Immature natural killer cell (primary cell): ENCODE measurements around the gene KCND2. TPM values are rescaled to one million over a fixed set of nuclear protein-coding genes. Genes with fewer than 3 reads are reported as not detected.

Source experiments
- DNase-seq, 3 donors: peaks; one replicate each; pipeline ENCODE4 v3.0.0; 2022; ENCODE audit warnings: mixed read lengths in 1 of 3
- H3K27ac Mint-ChIP-seq, 6 donors: one replicate each; pipeline ENCODE4 v1.8.0; 2020; ENCODE audit warnings: mixed read lengths in 6 of 6, mild to moderate bottlenecking in 5 of 6, inconsistent platforms in 4 of 6, moderate library complexity in 3 of 6
- H3K27me3 Mint-ChIP-seq, 3 donors: one replicate each; pipeline ENCODE4 v1.8.0; 2020 to 2021; ENCODE audit warnings: low read depth in 3 of 3, mild to moderate bottlenecking in 3 of 3, mixed read lengths in 3 of 3, moderate library complexity in 3 of 3, inconsistent platforms in 1 of 3
- H3K36me3 Mint-ChIP-seq, 3 donors: one replicate each; pipeline ENCODE4 v1.8.0; 2020; ENCODE audit warnings: mixed read lengths in 3 of 3, inconsistent platforms in 2 of 3, mild to moderate bottlenecking in 2 of 3
- H3K4me1 Mint-ChIP-seq, 2 donors: one replicate each; pipeline ENCODE4 v1.8.0; 2020; ENCODE audit warnings: inconsistent platforms in 2 of 2, mild to moderate bottlenecking in 2 of 2, mixed read lengths in 2 of 2, moderate library complexity in 1 of 2
- H3K4me3 Mint-ChIP-seq, 5 donors: one replicate each; pipeline ENCODE4 v1.8.0; 2020; ENCODE audit warnings: mild to moderate bottlenecking in 5 of 5, mixed read lengths in 5 of 5, inconsistent platforms in 3 of 5, moderate library complexity in 3 of 5
- H3K9me3 Mint-ChIP-seq, 6 donors: one replicate each; pipeline ENCODE4 v1.8.0; 2020; ENCODE audit warnings: mild to moderate bottlenecking in 6 of 6, mixed read lengths in 6 of 6, inconsistent platforms in 4 of 6, moderate library complexity in 3 of 6
- polyA plus RNA-seq, 3 donors: library from polyadenylated mRNA; unstranded; fragments of 300-500 nt; fragmentation: Illumina TruSeq; gene quantifications; one replicate each; pipeline ENCODE4 v1.2.3, GENCODE V29; 2021

Gene KCND2
- polyA plus RNA-seq, 3 donors from 2014 or later, result not detected

- Mint-ChIP-seq H3K4me3 (no peak overlapping the region), H3K36me3 (peaks cover 0 to 3% (median 0%) of the 10 kb centered on the region in 3 donors), H3K9me3 (peaks cover 15 to 55% (median 31%) of the 10 kb centered on the region in 6 donors), H3K27ac (no peak overlapping the region), H3K4me1 (no peaks in the 10 kb centered on the region), H3K27me3 (no peaks in the 10 kb centered on the region)
- no peak for DNase-seq
These were observed 179.7 kb downstream of the KCND2 start for GRCh38 chr7:120452665-120453064.

GRCh38 chr7:120456699-120457098 is 183.7 kb downstream of the KCND2 start:
- no peaks in the 10 kb centered on the region for H3K4me1 Mint-ChIP-seq
- peaks cover 0 to 2% (median 0%) of the 10 kb centered on the region in 3 donors for H3K27me3 Mint-ChIP-seq
- peaks cover 14 to 54% (median 28%) of the 10 kb centered on the region in 6 donors for H3K9me3 Mint-ChIP-seq
- no peak overlapping the region for H3K4me3 Mint-ChIP-seq
- no peak for DNase-seq
- peaks cover 0 to 3% (median 0%) of the 10 kb centered on the region in 3 donors for H3K36me3 Mint-ChIP-seq
- no peak overlapping the region for H3K27ac Mint-ChIP-seq

- DNase-seq, result no peak
- Mint-ChIP-seq H3K4me3 (no peak overlapping the region), H3K27ac (no peak overlapping the region), H3K36me3 (no peaks in the 10 kb centered on the region), H3K9me3 (peaks cover 11 to 43% (median 15%) of the 10 kb centered on the region in 6 donors), H3K27me3 (peaks cover 0 to 2% (median 2%) of the 10 kb centered on the region in 3 donors), H3K4me1 (no peaks in the 10 kb centered on the region)
These were observed 188.0 kb downstream of the KCND2 start for GRCh38 chr7:120460949-120461348.

- Mint-ChIP-seq H3K36me3 (no peaks in the 10 kb centered on the region), H3K4me1 (no peaks in the 10 kb centered on the region), H3K9me3 (peaks cover 7 to 41% (median 12%) of the 10 kb centered on the region in 6 donors), H3K27me3 (peaks cover 0 to 2% (median 2%) of the 10 kb centered on the region in 3 donors), H3K4me3 (no peak overlapping the region), H3K27ac (no peak overlapping the region)
- no peak for DNase-seq
These were observed 190.0 kb downstream of the KCND2 start for GRCh38 chr7:120462991-120463390.

GRCh38 chr7:120464104-120464503 is 191.1 kb downstream of the KCND2 start:
- H3K4me1 Mint-ChIP-seq, result no peaks in the 10 kb centered on the region
- H3K27me3 Mint-ChIP-seq, result peaks cover 0 to 2% (median under 1%) of the 10 kb centered on the region in 3 donors
- DNase-seq, result no peak
- no peak overlapping the region for H3K4me3 Mint-ChIP-seq
- no peak overlapping the region for H3K27ac Mint-ChIP-seq
- no peaks in the 10 kb centered on the region for H3K36me3 Mint-ChIP-seq
- peaks cover 6 to 34% (median 11%) of the 10 kb centered on the region in 6 donors for H3K9me3 Mint-ChIP-seq

- Mint-ChIP-seq H3K27ac (no peak overlapping the region), H3K9me3 (peaks cover 3 to 35% (median 9%) of the 10 kb centered on the region in 6 donors), H3K36me3 (no peaks in the 10 kb centered on the region), H3K4me1 (no peaks in the 10 kb centered on the region), H3K27me3 (peaks cover 0 to 3% (median 0%) of the 10 kb centered on the region in 3 donors), H3K4me3 (no peak overlapping the region)
- no peak for DNase-seq
These were observed 194.7 kb downstream of the KCND2 start for GRCh38 chr7:120467676-120468075.

- H3K36me3 Mint-ChIP-seq, result no peaks in the 10 kb centered on the region
- peaks cover 0 to 4% (median 0%) of the 10 kb centered on the region in 3 donors for H3K27me3 Mint-ChIP-seq
- no peak for DNase-seq
- no peaks in the 10 kb centered on the region for H3K4me1 Mint-ChIP-seq
- no peak overlapping the region for H3K4me3 Mint-ChIP-seq
- H3K9me3 Mint-ChIP-seq, result peaks cover 3 to 34% (median 9%) of the 10 kb centered on the region in 6 donors
- H3K27ac Mint-ChIP-seq, result no peak overlapping the region
These were observed 195.6 kb downstream of the KCND2 start for GRCh38 chr7:120468611-120469010.

GRCh38 chr7:120472892-120473291 is 199.9 kb downstream of the KCND2 start:
- no peaks in the 10 kb centered on the region for H3K36me3 Mint-ChIP-seq
- H3K27ac Mint-ChIP-seq, result no peak overlapping the region
- no peak for DNase-seq
- peaks cover 0 to 3% (median 0%) of the 10 kb centered on the region in 3 donors for H3K27me3 Mint-ChIP-seq
- H3K9me3 Mint-ChIP-seq, result peaks cover 0 to 24% (median 2%) of the 10 kb centered on the region in 6 donors
- H3K4me3 Mint-ChIP-seq, result no peak overlapping the region
- H3K4me1 Mint-ChIP-seq, result no peaks in the 10 kb centered on the region

- Mint-ChIP-seq H3K36me3 (no peaks in the 10 kb centered on the region), H3K4me1 (no peaks in the 10 kb centered on the region), H3K27me3 (peaks cover 0 to 3% (median 0%) of the 10 kb centered on the region in 3 donors), H3K9me3 (peaks cover 0 to 27% (median 2%) of the 10 kb centered on the region in 6 donors), H3K27ac (no peak overlapping the region), H3K4me3 (no peak overlapping the region)
- no peak for DNase-seq
These were observed 200.4 kb downstream of the KCND2 start for GRCh38 chr7:120473352-120473751.

- H3K36me3 Mint-ChIP-seq, result no peaks in the 10 kb centered on the region
- peaks cover 0 to 3% (median 0%) of the 10 kb centered on the region in 3 donors for H3K27me3 Mint-ChIP-seq
- no peak overlapping the region for H3K27ac Mint-ChIP-seq
- H3K9me3 Mint-ChIP-seq, result peaks cover 0 to 31% (median 0%) of the 10 kb centered on the region in 6 donors
- no peak overlapping the region for H3K4me3 Mint-ChIP-seq
- H3K4me1 Mint-ChIP-seq, result no peaks in the 10 kb centered on the region
- no peak for DNase-seq
These were observed 203.0 kb downstream of the KCND2 start for GRCh38 chr7:120475994-120476393.

GRCh38 chr7:120480472-120480871 is 207.5 kb downstream of the KCND2 start:
- peaks cover 0 to 42% (median 6%) of the 10 kb centered on the region in 6 donors for H3K9me3 Mint-ChIP-seq
- DNase-seq, result no peak
- no peaks in the 10 kb centered on the region for H3K4me1 Mint-ChIP-seq
- H3K27ac Mint-ChIP-seq, result no peak overlapping the region
- H3K4me3 Mint-ChIP-seq, result no peak overlapping the region
- H3K27me3 Mint-ChIP-seq, result no peaks in the 10 kb centered on the region
- H3K36me3 Mint-ChIP-seq, result peaks cover 0 to 4% (median 0%) of the 10 kb centered on the region in 3 donors

- peaks cover 0 to 4% (median 0%) of the 10 kb centered on the region in 3 donors for H3K36me3 Mint-ChIP-seq
- no peak overlapping the region for H3K4me3 Mint-ChIP-seq
- no peak overlapping the region for H3K27ac Mint-ChIP-seq
- no peaks in the 10 kb centered on the region for H3K4me1 Mint-ChIP-seq
- no peak for DNase-seq
- H3K9me3 Mint-ChIP-seq, result peaks cover 0 to 40% (median 6%) of the 10 kb centered on the region in 6 donors
- H3K27me3 Mint-ChIP-seq, result no peaks in the 10 kb centered on the region
These were observed 208.0 kb downstream of the KCND2 start for GRCh38 chr7:120480930-120481329.

- Mint-ChIP-seq H3K36me3 (peaks cover 0 to 4% (median 0%) of the 10 kb centered on the region in 3 donors), H3K4me3 (no peak overlapping the region), H3K27ac (no peak overlapping the region), H3K9me3 (peaks cover 0 to 42% (median 8%) of the 10 kb centered on the region in 6 donors), H3K27me3 (peaks cover 0 to 2% (median 2%) of the 10 kb centered on the region in 3 donors), H3K4me1 (no peaks in the 10 kb centered on the region)
- DNase-seq, result no peak
These were observed 213.2 kb downstream of the KCND2 start for GRCh38 chr7:120486164-120486563.

- H3K4me1 Mint-ChIP-seq, result no peaks in the 10 kb centered on the region
- no peaks in the 10 kb centered on the region for H3K36me3 Mint-ChIP-seq
- H3K27me3 Mint-ChIP-seq, result no peaks in the 10 kb centered on the region
- peaks cover 0 to 28% (median 9%) of the 10 kb centered on the region in 6 donors for H3K9me3 Mint-ChIP-seq
- no peak overlapping the region for H3K4me3 Mint-ChIP-seq
- no peak for DNase-seq
- no peak overlapping the region for H3K27ac Mint-ChIP-seq
These were observed 229.2 kb downstream of the KCND2 start for GRCh38 chr7:120502132-120502531.

- peaks cover 0 to 25% (median 9%) of the 10 kb centered on the region in 6 donors for H3K9me3 Mint-ChIP-seq
- no peak for DNase-seq
- no peaks in the 10 kb centered on the region for H3K27me3 Mint-ChIP-seq
- H3K4me1 Mint-ChIP-seq, result no peaks in the 10 kb centered on the region
- no peak overlapping the region for H3K4me3 Mint-ChIP-seq
- no peaks in the 10 kb centered on the region for H3K36me3 Mint-ChIP-seq
- H3K27ac Mint-ChIP-seq, result no peak overlapping the region
These were observed 229.8 kb downstream of the KCND2 start for GRCh38 chr7:120502825-120503224.
